Superior temporal gyrus (tissue), 1 donor: ENCODE results near the gene PLET1.

Experiments used
- DNase-seq: peaks from one replicate; pipeline ENCODE4 v3.0.0-alpha.2; 2016; ENCODE audit errors: extremely low spot score

PLET1 gene

DNA sequence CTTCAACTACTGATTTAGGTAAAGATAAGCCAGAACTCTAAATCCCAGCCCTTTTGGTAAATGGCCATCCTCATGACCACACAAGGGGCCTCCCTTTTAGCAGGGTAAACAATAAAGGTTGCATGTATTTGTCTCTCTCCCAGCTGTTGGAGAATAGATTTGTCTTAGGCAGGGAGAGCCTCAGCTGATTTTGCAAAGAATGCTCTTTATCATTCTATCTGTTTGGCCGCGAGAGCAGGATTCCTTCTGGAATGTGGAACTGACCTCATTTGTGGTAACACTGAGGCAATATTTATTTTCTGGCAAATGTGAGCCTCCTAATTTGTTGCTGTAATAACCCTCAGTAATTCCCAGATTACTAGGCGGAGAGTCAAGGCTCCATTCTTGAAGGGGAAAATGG is 19.2 kb downstream of the PLET1 start:
- DNase-seq: no peak

DNA sequence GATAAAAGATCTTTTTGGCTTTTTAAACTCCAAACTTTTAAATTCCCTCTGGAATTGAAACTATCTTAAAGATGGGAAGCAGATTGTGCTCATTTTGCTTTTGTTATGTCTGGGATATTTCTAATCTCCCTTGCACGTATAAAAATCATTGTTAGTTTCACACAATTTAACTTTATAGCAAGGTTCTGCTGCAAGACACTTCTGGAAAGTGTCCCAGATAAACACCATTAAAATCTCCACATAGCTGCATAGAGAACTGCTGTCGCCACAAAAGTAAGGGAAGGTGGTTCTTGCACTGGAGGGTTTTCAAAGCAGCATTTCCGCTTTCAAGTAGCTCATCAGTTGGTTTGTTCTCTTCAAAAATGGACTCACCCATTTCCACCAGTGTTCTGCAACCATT is 22.6 kb downstream of the PLET1 start:
- no peak for DNase-seq

DNA sequence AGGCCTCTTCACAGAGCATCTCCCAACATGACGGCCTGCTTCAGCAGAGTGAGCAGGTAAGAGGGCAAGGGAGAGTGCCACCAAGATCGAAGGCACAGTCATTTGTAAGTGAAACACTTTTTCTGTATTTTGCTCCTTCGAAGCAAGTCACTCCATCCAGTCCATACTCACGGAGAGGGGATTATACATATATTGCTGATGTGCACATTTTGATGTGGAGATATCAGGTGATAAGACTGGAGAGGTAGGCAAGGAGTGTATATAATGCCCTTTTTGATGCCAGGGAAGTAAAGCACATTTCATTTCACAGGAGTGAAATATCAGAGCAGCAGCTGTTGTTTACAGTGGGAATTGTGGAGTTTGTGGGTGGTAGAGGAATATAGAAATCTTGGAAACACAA is 23.2 kb downstream of the PLET1 start:
- no peak for DNase-seq

DNA sequence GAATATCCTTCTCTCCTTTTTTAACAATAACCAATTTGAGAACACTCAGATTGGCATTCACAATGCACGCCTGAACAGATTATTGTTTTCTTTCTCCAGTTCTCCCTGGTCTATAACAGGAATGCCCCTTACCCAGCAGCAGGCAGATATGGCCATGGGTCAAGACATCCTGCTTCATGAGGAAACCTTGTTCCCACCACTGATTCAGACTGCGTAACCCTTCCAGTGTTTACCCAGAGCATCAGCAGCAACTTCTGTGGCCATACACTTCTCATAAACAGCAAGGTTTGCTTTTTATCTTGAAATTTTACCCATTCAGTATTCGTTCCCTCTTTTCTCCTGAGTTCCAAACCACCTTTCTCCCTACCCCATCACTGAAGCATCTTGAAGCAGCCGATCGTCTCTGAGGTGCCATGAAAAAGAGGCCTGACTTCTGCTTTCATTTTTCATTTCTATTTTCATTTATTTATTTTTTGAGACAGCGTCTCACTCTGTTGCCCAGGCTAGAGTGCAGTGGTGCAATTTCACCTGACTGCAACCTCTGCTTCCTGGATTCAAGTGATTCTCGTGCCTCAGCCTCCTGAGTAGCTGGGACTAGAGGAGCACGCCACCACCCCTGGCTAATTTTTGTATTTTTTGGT is 24.8 kb downstream of the PLET1 start:
- no peak for DNase-seq

DNA sequence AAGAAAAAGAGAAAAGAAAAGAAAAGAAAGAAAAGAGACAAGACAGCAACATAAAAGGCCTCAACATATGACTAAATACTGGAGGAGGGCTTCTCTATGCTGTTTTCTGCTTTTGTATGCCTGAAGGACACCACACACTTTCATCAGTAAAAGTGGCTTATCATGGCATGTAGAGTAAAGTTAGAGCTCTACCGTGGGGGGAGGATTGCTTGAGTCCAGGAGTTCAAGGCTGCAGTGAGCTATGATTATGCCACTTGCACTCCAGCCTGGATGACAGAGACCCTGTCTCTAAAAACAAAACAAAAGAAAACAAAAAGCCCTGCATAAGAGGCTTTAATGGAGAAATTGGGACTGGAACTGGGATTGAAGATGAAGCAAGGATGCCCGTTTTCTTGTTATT is 28.7 kb downstream of the PLET1 start:
- no peak for DNase-seq

DNA sequence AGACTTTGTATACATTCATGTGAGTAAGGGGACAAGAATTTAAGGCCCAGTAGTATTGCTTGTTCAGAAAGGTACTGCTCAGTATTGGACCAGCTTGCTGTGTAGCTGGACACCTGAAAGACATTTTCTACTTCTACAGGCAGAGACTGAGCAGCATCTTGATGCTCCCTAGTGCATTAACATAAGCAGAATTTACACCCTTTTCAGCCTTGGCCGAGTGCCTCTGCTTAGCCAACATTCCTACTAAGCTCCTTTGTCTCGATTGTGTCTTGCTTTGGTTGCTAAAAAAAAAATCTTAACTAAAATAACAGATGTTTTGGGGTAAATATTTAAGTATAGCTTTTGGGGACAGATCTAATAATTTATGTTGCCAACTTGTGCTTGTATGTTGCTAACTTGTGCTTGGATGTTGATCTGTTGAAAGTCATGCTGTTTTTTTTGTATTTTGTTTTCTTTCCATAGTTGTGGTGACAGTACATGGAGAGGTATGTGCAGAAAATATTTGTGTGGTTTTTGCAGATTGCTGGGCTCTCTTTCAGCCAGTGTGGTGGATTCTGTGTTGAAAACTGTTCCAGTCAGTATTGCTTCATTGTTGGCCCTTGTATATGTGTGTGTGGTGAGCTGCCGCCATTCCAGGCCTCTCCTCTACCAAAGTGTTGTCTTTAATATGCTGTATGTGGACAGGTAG is 30.8 kb downstream of the PLET1 start:
- no peak for DNase-seq

DNA sequence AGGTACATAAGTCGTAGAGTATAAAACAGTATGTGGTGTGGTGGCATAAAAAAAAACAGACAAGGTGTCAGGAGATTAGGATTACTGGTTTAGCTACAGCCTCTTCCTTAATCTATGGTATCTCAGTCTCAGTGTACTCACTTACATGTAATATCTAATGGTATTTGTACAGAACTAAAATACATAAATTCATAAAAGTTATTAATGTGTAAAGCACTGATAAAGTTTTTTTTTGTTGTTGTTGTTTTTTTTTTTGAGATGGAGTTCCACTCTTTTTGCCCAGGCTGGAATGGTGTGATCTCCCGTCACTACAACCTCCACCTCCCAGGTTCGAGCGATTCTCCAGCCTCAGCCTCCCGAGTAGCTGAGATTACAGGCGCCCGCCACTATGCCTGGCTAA is 31.5 kb downstream of the PLET1 start:
- no peak for DNase-seq

DNA sequence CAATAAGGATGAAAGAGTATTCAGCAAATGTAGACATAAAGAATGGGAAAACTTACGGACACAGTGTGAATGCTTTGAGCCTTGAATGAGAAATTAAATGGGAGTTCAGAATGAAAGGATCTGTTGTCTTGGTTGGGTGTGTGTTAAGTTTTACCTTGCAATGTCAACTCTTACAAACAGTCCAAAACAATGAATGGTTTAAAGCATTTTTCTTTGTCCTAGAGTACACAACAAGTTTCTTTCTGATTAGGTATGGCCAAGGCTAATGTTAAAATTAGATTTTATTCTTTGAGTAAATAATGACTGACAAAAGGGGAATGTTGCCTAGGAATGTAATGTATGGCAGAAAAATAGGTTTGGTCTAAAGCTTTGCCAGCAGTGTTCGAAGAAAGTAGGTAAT is 32.0 kb downstream of the PLET1 start:
- DNase-seq: no peak

DNA sequence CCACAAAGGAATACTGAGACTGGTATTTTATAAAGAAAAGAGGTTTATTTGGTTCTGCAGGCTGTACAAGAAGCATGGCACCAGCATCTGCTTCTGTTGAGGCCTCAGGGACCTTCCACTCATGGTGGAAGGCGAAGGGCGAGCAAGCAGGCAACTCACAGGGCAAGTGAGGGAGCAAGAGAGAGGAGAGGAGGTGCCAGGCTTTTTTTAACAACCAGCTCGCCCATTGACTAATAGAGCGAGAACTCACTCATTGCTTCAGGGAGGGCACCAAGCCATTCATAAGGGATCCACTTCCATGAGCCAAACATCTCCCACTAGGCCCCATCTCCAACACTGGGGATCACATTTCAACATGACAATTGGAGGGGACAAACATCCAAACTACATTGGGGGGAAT is 33.2 kb downstream of the PLET1 start:
- DNase-seq: no peak

DNA sequence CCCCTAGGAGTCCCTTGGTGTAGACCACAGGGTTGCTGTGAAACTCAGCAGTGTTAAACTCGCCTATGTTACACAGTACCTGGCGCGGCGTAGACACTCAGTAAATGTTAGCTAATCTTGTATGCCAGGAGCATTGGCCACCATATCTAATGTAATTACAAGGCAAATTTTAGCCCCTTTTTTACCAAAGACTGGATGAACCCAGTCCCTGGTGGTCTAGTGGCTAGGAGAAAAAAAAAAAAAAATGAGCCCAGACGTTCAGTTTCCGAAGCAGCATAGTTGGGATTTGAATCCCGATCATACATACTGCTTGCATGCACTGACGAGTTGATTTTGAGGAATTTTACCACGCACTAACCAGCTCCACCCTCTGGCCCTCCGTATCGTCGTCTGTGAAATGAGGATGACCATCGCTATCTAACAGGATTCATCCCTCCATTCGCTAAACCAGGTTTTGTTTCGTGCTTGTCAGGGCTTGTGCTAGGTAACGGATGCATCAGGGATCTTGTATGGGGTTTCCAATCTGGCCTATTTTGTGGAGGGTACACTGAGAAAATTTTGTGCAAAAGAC is 33.7 kb downstream of the PLET1 start:
- DNase-seq: no peak

DNA sequence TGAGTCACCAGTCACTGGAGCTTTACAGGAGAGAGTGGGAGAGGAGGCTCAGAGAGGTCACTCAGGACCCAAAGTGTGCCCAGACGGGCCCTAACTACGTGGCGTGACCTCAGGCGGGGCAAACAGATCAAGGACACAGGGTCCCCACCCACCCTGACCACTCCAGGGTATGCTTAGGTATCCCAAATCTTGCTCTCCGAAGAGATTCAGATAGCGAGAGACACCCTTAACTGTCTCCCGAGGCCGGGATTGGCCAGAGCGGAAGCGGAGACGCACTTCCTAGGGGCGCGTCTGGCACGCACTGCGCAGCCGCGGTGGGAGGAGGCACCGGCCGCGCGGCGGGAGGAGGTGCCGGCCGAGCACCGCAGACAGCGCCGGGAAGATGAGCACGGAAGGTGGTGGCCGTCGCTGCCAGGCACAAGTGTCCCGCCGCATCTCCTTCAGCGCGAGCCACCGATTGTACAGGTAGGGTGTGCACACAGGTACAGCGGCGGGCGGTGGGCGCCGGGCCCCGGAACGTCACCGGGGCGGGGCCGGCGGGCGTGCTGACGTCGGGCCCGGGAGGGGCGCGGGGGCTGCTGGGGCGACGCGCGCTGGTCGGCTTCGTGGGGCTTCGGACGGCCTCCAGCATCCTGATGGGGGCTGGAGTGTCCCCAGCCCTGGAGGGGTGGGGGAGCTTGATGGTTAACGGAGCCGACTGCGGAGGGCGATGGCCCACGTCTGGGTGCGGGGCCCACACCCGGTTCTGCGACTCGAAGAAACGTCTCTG is 34.4 kb downstream of the PLET1 start, which contains the start of gene PTS:
PTS (plus strand) TSS at position 367 of the 769 bp plus-strand sequence; CDS start at position 383, 16 bp downstream.
- DNase-seq: peak; percentile 95

DNA sequence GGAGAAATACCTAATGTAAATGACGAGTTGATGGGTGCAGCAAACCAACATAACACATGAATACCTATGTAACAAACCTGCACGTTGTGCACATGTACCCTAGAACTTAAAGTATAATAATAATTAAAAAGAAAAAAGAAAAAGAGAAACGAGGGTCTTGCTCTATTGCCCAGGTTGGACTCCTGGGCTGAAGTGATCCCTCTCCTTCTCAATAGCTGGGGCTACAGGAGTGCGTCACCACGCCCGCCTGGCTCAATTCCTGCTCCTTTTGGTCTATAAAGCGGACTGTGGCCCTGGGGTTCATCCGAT is 35.0 kb downstream of the PLET1 start:
- no peak for DNase-seq

DNA sequence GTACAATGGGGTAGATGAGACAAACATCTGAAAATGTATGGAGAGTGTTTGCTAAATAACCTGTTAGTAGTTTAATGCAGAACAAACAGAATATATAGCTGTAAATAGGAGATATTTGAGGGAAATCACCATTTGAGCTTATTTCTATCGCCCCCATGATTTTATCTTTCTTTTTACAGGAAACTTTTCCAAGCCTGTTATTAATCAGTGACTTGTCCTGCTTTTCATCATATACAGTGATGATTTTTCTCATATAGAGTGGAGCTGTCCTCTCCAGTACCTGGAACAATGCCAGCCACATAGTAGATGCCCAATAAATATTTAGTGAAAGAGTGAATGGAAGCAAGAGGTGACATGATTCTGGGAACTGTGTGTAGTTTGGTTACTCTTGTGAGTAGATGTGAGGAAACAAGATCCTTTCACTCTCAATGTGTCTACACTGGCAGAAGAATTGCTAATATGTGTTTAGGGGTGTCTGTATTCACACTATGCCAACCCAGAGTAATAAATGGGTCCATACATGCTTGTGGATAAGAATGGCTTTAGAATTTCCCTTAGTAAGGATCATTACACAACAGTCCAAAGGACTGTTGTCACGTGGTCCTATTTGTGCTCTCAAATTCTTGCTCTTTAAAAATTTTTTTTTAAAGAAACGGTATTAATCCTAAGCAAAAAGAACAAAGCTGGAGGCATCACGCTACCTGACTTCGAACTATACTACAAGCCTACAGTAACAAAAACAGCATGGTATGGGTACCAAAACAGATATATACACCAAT is 36.7 kb downstream of the PLET1 start:
- DNase-seq: no peak

DNA sequence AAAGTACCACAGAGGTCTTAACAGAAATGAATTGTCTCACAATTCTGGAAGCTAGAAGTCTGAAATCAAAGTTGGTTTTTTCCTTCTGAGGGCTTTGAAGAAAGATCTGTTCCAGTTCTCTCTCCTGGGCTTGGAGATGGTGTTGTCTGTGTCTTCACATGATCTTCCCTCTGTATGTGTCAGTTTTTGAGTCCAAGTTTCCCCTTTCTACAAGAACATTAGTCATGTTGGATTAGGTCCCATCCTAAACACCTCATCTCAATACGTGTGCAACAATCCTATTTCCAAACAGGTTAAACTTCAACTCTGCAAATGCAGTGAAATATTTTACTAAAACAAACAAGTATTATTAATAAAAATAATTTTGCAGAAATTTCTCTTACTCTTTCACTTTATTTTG is 37.5 kb downstream of the PLET1 start:
- DNase-seq: no peak

DNA sequence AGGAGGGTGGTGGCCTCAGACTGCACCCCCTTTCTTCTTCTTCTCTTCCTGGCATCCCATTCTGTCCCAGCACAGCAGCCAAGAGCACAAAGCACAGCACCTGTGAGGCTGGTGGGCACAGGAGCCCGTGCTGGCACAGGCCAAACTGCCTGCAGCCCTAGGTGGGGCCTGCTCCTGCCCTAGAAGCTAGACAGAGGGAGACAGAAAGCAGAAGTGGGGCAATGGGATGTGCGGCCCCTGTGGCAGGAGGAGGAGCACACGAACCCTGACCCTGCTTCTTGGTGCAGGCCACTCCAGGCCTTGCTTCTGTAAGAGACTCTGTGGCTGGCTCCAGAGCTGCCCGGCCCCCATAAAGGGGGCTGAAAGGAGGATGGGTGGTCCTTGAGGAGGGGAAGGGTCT is 38.4 kb downstream of the PLET1 start:
- no peak for DNase-seq

DNA sequence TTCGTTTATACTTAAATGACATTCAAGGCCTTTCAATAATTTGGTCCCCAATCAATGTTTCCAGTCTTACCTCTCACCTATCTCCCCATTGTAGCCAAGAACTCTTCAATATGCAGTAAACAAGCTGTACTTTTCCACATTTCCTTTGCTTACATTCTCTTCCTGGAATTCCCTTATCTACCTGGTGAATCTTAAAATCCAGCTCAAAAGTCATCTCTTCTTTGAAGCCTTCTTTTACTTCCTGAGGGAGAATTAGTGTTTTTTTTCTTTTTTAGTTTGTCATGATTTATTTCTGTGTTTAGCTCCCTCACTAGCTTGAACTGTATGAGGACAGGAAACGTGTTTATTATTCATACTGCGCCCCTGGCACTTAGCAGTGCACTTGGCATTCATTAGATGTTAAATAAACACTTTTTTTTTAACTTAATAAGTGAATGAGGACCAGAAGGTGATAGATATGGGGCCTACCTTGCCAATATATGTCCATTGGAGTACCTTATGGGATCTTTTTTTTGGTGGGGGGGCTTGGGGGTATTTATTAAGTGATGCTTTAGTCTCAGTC is 39.3 kb downstream of the PLET1 start:
- DNase-seq: no peak

DNA sequence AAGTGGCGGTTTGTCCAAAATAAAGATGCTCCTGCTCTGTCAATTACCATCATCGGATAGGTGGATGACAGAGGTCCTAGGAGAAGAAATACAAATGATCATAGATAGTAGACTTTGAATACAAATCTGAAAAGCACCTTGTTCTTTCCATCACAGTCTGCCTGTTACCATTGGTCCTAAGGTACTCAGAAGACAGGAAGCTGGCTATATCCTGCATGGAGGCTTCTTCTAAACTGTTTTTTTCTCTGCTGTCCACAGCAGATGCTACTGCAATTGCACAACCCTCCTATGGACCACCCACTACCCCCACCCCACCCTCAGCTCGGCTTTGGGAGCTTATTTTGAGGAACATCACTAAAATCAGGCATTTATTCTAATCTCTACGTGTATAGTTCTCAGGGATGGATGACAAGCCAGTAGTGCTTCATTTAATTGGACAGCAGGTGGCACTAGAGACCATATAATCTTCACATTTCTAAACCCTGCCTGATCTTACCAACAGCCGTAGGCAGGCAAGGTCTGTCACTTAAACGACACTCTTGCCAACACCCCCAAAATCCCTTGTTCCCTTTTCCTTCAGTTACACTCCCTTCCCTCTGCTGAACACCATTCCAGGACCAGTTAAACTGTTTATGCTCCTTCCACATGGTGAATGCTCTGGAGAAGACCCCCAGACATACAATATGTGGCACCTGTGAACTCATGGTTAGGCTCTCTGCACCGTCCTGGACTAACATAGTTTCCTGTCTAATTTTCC is 41.0 kb downstream of the PLET1 start:
- DNase-seq: peak; percentile 94

DNA sequence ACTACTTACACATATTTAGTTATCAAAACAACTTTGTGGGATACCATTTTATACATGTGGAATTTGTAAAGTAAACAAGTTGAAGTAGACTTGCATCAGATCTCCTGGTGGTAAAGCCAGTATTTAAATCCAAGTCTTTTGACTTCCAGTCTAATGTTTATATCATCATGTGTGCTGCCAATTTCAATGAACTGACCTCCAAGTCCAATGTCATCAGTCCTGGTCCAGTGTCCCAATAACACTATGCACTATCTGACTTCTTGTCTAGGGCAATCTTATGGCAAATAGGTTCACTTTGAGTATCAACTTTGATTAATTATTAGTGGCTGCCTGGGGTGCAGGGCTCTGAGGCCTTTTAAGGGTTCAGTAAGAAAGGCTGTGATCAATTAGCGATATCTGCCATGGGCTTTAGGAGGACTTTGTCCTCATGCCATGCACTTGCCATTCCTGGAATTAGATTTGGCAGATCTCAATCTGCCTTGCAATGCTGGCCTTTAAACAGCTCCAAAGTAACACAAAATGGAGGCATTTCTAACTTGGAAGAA is 44.0 kb downstream of the PLET1 start:
- DNase-seq: no peak

DNA sequence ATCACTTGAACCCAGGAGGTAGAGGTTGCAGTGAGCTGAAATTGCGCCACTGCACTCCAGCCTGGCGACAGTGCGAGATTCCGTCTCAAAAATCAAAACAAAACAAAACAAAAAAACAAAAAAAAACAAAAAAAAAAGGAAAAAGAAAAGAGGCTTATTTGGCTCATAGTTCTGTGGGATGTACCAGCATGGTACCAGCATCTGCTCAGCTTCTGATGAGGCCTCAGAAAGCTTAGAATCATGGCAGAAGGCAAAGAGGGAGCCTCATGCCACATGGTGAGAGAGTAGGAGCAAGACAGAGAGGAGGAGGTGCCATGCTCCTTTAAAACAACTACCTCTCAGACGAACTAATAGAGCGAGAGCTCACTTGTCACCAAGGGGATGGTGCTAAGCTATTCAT is 45.0 kb downstream of the PLET1 start:
- DNase-seq: no peak

DNA sequence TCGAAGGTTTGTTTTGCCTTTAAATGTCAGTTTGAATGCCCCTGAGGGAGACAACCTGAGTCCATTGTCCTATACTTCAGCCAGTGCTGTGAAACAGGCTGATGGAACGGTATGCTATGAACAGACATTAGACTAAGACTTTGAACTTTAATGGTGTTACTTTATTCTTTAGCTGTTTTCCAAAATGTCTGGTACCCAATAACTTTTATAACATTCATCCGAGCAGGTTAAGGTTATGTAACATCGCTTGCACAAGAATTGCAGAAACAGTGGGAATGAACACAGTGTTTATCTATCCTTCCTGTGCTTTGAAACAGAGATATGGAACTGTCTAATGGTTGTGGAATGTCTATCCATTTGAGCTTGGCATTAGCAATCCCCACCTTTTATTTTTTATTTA is 46.9 kb downstream of the PLET1 start:
- no peak for DNase-seq

DNA sequence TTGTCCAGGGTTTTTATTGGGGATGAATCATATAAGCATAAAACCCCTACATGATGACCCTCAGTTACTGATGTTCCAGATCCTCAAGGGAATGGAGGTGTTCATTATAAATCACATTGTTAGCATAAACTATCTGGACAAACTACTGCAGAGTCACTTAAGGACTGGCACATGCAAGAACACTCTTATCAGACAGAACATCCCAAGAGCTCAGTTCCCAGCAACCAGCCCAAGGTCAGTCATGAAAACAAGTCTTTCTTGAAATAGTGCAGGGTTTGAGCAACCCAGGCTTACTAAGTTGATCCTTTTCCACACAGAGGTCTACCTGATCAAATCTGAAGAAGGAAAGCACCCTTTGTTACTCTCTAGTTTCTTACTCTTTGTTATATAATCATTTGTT is 48.0 kb downstream of the PLET1 start:
- DNase-seq: no peak
